SU-DHL-6 (cell line): Measurements from ENCODE around the gene DPAGT1.

Experiments
- CTCF ChIP-seq: fragments of 200-600 bp; sonication (generic); IDR thresholded peaks from one replicate; pipeline ENCODE4 v1.5.1; 2017; ENCODE audit warnings: antibody characterized with exemption, mild to moderate bottlenecking, low read length, moderate library complexity; ENCODE audit not compliant: insufficient read depth, poor library complexity, severe bottlenecking
- EZH2phosphoT487 ChIP-seq: fragments of 200-600 bp; sonication (generic), shearing (Covaris generic); conservative IDR thresholded peaks from 2 replicates; pipeline ENCODE4 v1.6.1; 2018; ENCODE audit warnings: mild to moderate bottlenecking, antibody characterized with exemption, low read length, moderate library complexity, mixed read lengths

GRCh38 chr11:119117004-119117706, 15.5 kb upstream of the DPAGT1 start:
- TF ChIP-seq CTCF (no peak), EZH2phosphoT487 (no peak)
